ENCODE data around the gene MTURN. TPM values are rescaled to one million over a fixed set of nuclear protein-coding genes. Genes with fewer than 3 reads are reported as not detected.

The MTURN gene
- total and polyA plus RNA-seq, 2 donors (not counting 1 experiment from before 2014, with no cell fraction given), result 4.5 to 13.9 TPM

DNA sequence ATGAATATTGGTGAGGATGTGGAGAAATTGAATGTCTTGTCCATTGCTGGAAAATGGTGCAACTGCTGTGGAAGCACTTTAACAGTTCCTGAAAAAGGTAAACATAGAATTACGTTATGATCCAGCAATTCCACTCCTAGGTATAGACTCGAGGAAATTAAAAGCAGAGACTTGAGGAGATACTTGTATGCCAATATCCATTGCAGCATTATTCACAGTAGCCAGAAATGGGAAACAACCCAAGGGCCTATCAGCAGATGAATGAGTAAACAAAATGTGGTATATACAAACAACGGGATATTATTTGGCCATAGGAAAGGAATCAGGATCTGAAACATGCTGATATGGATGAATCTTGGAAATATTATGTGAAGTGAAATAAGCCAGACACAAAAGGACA is 32.5 kb upstream of the MTURN start:
- Mint-ChIP-seq H3K4me3 (no peak overlapping the region), H3K4me1 (no peaks in the 10 kb centered on the region), H3K27me3 (no peaks in the 10 kb centered on the region), H3K27ac (no peak overlapping the region), H3K9me3 (ENCODE audit: insufficient read depth) (no peaks in the 10 kb centered on the region)
- H3K9me3 ChIP-seq (ENCODE audit: control extremely low read depth in 1 of 3, control insufficient read depth in 2 of 3, insufficient read depth in 1 of 3, low read length in 2 of 3), result peaks cover 0 to 7% (median 0%) of the 10 kb centered on the region in 3 donors
- no peak overlapping the region for H2AFZ ChIP-seq (ENCODE audit: insufficient read depth, low read depth, low read length, poor library complexity, severe bottlenecking)
- no peak for DNase-seq
- intact Hi-C loops (cut with micrococcal nuclease), result no loop called here
- H3K4me2 ChIP-seq (replicated peaks; ENCODE audit: low read depth, low read length, poor library complexity, severe bottlenecking), result no peak overlapping the region
- H3K27me3 ChIP-seq (replicated peaks in 1 of 4; ENCODE audit: control extremely low read depth in 1 of 4, control insufficient read depth in 3 of 4, insufficient read depth in 4 of 4, low read length in 3 of 4), result no peaks in the 10 kb centered on the region
- 83% methylated on average over 1 of the region's 3 CpGs for WGBS (ENCODE audit: insufficient coverage)
- no peaks in the 10 kb centered on the region for H4K20me1 ChIP-seq (ENCODE audit: control insufficient read depth, insufficient read depth, low read length, poor library complexity, severe bottlenecking)
- H3K9ac ChIP-seq (ENCODE audit: low read length), result no peak overlapping the region
- no peaks in the 10 kb centered on the region for H3K79me2 ChIP-seq (ENCODE audit: control insufficient read depth, insufficient read depth, low read length)
- ChIA-PET POLR2A (no interaction called here), CTCF (no interaction called here)
- H3K4me3 ChIP-seq (ENCODE audit: control extremely low read depth in 1 of 5, extremely low read depth in 1 of 5, insufficient read depth in 1 of 5, low read depth in 2 of 5, low read length in 4 of 5), result no peak overlapping the region
- no peak for ATAC-seq (ENCODE audit: low read depth)
- TF ChIP-seq, protein P1, sequence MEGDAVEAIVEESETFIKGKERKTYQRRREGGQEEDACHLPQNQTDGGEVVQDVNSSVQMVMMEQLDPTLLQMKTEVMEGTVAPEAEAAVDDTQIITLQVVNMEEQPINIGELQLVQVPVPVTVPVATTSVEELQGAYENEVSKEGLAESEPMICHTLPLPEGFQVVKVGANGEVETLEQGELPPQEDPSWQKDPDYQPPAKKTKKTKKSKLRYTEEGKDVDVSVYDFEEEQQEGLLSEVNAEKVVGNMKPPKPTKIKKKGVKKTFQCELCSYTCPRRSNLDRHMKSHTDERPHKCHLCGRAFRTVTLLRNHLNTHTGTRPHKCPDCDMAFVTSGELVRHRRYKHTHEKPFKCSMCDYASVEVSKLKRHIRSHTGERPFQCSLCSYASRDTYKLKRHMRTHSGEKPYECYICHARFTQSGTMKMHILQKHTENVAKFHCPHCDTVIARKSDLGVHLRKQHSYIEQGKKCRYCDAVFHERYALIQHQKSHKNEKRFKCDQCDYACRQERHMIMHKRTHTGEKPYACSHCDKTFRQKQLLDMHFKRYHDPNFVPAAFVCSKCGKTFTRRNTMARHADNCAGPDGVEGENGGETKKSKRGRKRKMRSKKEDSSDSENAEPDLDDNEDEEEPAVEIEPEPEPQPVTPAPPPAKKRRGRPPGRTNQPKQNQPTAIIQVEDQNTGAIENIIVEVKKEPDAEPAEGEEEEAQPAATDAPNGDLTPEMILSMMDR (IDR thresholded peaks at IDR 0.05), result no peak
- no peak for TF ChIP-seq EZH2 (IDR thresholded peaks at IDR 0.05; ENCODE audit: borderline replicate concordance, insufficient read depth, low read depth, low read length, poor library complexity, severe bottlenecking)
- no peak overlapping the region for H3K27ac ChIP-seq (ENCODE audit: low read length in 2 of 2)
- peaks cover 0 to 1% of the 10 kb centered on the region in 2 experiments for H3K36me3 ChIP-seq (replicated peaks in 1 of 2; ENCODE audit: control extremely low read depth in 1 of 2, control insufficient read depth in 1 of 2, extremely low read depth in 1 of 2, insufficient read depth in 2 of 2, low read length in 1 of 2)
- H3K4me1 ChIP-seq (ENCODE audit: control insufficient read depth in 2 of 2, insufficient read depth in 2 of 2, low read length in 2 of 2), result no peaks in the 10 kb centered on the region

DNA sequence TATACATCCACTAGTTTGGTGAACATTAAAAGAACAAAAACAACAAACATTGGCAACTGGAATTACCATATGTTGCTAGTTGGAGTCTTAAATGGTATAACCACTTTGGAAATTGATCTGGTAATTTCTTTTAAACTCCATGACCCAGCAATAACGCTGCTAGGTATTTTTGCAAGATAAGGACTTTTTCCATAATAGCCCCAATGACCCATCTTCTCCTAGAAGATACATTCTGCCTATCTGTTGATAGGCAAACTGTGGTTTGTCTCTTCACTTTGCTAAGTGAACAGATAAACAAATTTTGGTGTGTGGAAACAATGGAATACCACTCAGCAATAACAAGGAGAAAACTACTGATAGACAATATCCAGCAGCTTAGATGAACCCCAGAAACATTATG is 30.6 kb upstream of the MTURN start:
- Histone ChIP-seq H4K20me1 (ENCODE audit: control insufficient read depth, insufficient read depth, low read length, poor library complexity, severe bottlenecking) (no peaks in the 10 kb centered on the region), H3K4me3 (ENCODE audit: control extremely low read depth in 1 of 5, extremely low read depth in 1 of 5, insufficient read depth in 1 of 5, low read depth in 2 of 5, low read length in 4 of 5) (no peak overlapping the region), H3K4me1 (ENCODE audit: control insufficient read depth in 2 of 2, insufficient read depth in 2 of 2, low read length in 2 of 2) (no peaks in the 10 kb centered on the region), H3K79me2 (ENCODE audit: control insufficient read depth, insufficient read depth, low read length) (no peaks in the 10 kb centered on the region), H3K9me3 (ENCODE audit: control extremely low read depth in 1 of 3, control insufficient read depth in 2 of 3, insufficient read depth in 1 of 3, low read length in 2 of 3) (peaks cover 0 to 3% (median 0%) of the 10 kb centered on the region in 3 donors), H3K9ac (ENCODE audit: low read length) (no peak overlapping the region), H3K36me3 (replicated peaks in 1 of 2; ENCODE audit: control extremely low read depth in 1 of 2, control insufficient read depth in 1 of 2, extremely low read depth in 1 of 2, insufficient read depth in 2 of 2, low read length in 1 of 2) (peaks cover 0 to 1% of the 10 kb centered on the region in 2 experiments), H2AFZ (ENCODE audit: insufficient read depth, low read depth, low read length, poor library complexity, severe bottlenecking) (no peak overlapping the region), H3K27me3 (replicated peaks in 1 of 4; ENCODE audit: control extremely low read depth in 1 of 4, control insufficient read depth in 3 of 4, insufficient read depth in 4 of 4, low read length in 3 of 4) (no peaks in the 10 kb centered on the region), H3K4me2 (replicated peaks; ENCODE audit: low read depth, low read length, poor library complexity, severe bottlenecking) (no peak overlapping the region), H3K27ac (ENCODE audit: low read length in 2 of 2) (no peak overlapping the region)
- ATAC-seq (ENCODE audit: low read depth) (no peak), DNase-seq (no peak)
- no peaks in the 10 kb centered on the region for H3K27me3 Mint-ChIP-seq
- intact Hi-C loops (cut with micrococcal nuclease), result no loop called here
- WGBS (ENCODE audit: insufficient coverage), result no CpG with 5 or more reads among the region's 1 CpG
- TF ChIP-seq, protein P1 (IDR thresholded peaks at IDR 0.05), result no peak
- no peak for TF ChIP-seq EZH2 (IDR thresholded peaks at IDR 0.05; ENCODE audit: borderline replicate concordance, insufficient read depth, low read depth, low read length, poor library complexity, severe bottlenecking)
- peaks cover 2% of the 10 kb centered on the region for H3K9me3 Mint-ChIP-seq (ENCODE audit: insufficient read depth)
- no peak overlapping the region for H3K4me3 Mint-ChIP-seq
- POLR2A ChIA-PET, result interaction anchor here (0.6 kb wide), 1 partner anchor 374 kb away, joined by 7 read pairs; no protein-coding TSS in a partner anchor
- CTCF ChIA-PET, result interaction anchor here (0.8 kb wide), 1 partner anchor 127 kb away, joined by 3 read pairs; no protein-coding TSS in a partner anchor
- no peak overlapping the region for H3K27ac Mint-ChIP-seq
- H3K4me1 Mint-ChIP-seq, result no peaks in the 10 kb centered on the region

All from B cell (primary cell).